Spleen (tissue), 7 donors: ENCODE measurements around the gene MUCL3.

Experiments
- POLR2A ChIP-seq, 3 donors: fragments of 450-650 bp; IDR thresholded peaks; one replicate each; pipeline ENCODE4 v1.5.1; 2017; ENCODE audit warnings: antibody characterized with exemption in 3 of 3, mild to moderate bottlenecking in 1 of 3
- TF ChIP-seq, protein P1 (sequence below), 11 experiments: fragments of 200-600 bp in 7 of 11; fragments of 450-650 bp in 4 of 11; sonication (generic) in 4 of 11; IDR thresholded peaks in 8 of 11; conservative IDR thresholded peaks in 3 of 11; 1 replicate in 7 of 11; 2 replicates in 4 of 11; pipeline versions ENCODE4 v1.4.0 to v1.8.0; 2016 to 2021; ENCODE audit warnings: antibody characterized with exemption in 11 of 11, inconsistent platforms in 4 of 11, mild to moderate bottlenecking in 1 of 11
- donor health status: DM: no; HTN: no; CAD: no; lungs with moderate emphysema.
- donor health status: DM: no; HTN: no; CAD: no.
- donor health status: DM: no; HTN: no; CAD: no.

DNA sequence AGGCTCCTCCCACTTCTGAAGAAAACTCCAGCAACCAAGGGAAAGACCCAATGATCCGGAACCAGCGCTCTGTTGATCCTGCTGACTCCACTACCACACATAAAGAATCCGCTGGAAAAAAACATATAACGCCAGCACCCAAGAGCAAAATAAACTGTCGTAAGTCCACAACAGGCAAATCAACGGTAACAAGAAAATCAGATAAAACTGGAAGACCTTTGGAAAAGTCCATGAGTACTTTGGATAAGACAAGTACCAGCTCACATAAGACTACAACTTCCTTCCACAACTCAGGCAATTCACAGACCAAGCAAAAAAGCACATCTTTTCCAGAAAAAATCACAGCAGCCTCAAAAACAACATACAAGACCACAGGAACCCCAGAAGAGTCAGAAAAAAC is 8.0 kb downstream of the MUCL3 start:
- TF ChIP-seq, protein P1, sequence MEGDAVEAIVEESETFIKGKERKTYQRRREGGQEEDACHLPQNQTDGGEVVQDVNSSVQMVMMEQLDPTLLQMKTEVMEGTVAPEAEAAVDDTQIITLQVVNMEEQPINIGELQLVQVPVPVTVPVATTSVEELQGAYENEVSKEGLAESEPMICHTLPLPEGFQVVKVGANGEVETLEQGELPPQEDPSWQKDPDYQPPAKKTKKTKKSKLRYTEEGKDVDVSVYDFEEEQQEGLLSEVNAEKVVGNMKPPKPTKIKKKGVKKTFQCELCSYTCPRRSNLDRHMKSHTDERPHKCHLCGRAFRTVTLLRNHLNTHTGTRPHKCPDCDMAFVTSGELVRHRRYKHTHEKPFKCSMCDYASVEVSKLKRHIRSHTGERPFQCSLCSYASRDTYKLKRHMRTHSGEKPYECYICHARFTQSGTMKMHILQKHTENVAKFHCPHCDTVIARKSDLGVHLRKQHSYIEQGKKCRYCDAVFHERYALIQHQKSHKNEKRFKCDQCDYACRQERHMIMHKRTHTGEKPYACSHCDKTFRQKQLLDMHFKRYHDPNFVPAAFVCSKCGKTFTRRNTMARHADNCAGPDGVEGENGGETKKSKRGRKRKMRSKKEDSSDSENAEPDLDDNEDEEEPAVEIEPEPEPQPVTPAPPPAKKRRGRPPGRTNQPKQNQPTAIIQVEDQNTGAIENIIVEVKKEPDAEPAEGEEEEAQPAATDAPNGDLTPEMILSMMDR (IDR thresholded peaks at IDR 0.05 in 8 of 11, conservative IDR thresholded peaks at IDR 0.05 in 3 of 11) = no peak
- no peak for TF ChIP-seq POLR2A (IDR thresholded peaks at IDR 0.05)
